Mesodermal cell (in vitro differentiated cells): ENCODE measurements around the gene BBS7.

ENCODE experiments used
- H3K27ac ChIP-seq: 2 replicates; pipeline ENCODE4 v1.7.0; 2013; ENCODE audit warnings: mild to moderate bottlenecking, low read depth, low read length, moderate library complexity; ENCODE audit not compliant: severe bottlenecking
- H3K36me3 ChIP-seq: 2 replicates; pipeline ENCODE4 v1.7.1; 2013; ENCODE audit warnings: mild to moderate bottlenecking, low read length, moderate library complexity; ENCODE audit not compliant: control insufficient read depth, insufficient read depth
- H3K4me1 ChIP-seq: one replicate; pipeline ENCODE4 v1.7.1; 2013; ENCODE audit warnings: mild to moderate bottlenecking, low read length; ENCODE audit not compliant: insufficient read depth, control insufficient read depth, poor library complexity, severe bottlenecking
- H3K4me3 ChIP-seq: 2 replicates; pipeline ENCODE4 v1.7.0; 2013; ENCODE audit warnings: low read length, control low read depth, mild to moderate bottlenecking; ENCODE audit not compliant: insufficient read depth, poor library complexity, severe bottlenecking; ENCODE audit errors: extremely low read depth
- H3K9me3 ChIP-seq: 2 replicates; pipeline ENCODE4 v1.7.1; 2013; ENCODE audit warnings: mild to moderate bottlenecking, low read length, moderate library complexity; ENCODE audit not compliant: control insufficient read depth
- WGBS, 2 experiments: methylation state at CpG; one replicate each; pipeline ENCODE4 v1.1.5; 2013; ENCODE audit warnings: missing lambda C conversion rate in 2 of 2; ENCODE audit not compliant: insufficient coverage in 2 of 2; 5-methylcytosine and 5-hydroxymethylcytosine counted together

The BBS7 gene

GRCh38 chr4:121829511-121829910, 40.8 kb downstream of the BBS7 start:
- 40 to 86% methylated on average over 1 to 5 of the region's 5 CpGs for WGBS, 2 experiments
- H3K9me3 ChIP-seq, result no peaks in the 10 kb centered on the region
- H3K4me3 ChIP-seq, result no peak overlapping the region
- H3K27ac ChIP-seq, result no peak overlapping the region
- peaks cover 27% of the 10 kb centered on the region for H3K36me3 ChIP-seq
- H3K4me1 ChIP-seq, result no peaks in the 10 kb centered on the region

DNA sequence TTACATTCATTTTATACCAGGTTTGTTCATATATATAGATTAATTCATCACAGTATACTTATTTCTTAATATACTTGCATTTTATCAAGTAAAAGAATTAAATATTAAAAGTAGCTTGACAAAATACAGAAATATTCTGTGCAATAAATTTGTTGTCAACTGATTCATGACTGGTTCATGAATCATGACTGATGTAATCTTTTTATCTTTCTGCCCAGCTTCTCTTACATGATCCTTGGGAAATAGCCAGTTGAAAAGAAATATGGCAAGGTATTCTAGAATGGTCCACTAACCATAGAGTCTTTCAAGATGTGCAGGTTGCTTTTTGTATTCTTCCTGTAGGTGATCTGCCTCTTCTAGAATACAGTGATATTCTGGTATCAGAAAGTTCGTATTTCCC, 42.4 kb downstream of the BBS7 start:
- WGBS, 2 experiments, result no CpG with 5 or more reads among the region's 1 CpG
- Histone ChIP-seq H3K9me3 (no peaks in the 10 kb centered on the region), H3K4me1 (no peaks in the 10 kb centered on the region), H3K36me3 (peaks cover 22% of the 10 kb centered on the region), H3K27ac (no peak overlapping the region), H3K4me3 (no peak overlapping the region)

DNA sequence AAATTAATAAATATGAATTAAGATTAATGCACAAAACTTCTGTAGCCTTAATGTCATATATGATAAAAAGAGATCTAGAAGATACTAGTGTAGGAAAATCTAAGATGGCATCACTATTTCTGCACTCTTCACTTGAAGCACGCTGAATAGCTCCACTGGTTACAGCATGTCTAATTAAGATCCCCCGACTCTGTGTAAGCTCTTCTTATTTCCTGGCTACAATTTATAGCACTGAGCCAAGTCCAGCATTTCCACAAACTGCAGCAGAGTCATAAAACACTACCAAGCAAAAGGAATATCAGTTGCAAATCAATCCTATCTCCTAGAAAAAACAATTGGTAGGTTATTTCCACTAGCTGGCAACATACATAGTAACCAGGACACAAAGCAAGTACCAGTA, 45.3 kb downstream of the BBS7 start:
- Histone ChIP-seq H3K4me3 (no peak overlapping the region), H3K4me1 (no peaks in the 10 kb centered on the region), H3K27ac (no peak overlapping the region), H3K9me3 (no peaks in the 10 kb centered on the region), H3K36me3 (peaks cover 28% of the 10 kb centered on the region)
- WGBS, 2 experiments, result 82 to 94% methylated on average over 2 of the region's 2 CpGs

- H3K9me3 ChIP-seq, result no peaks in the 10 kb centered on the region
- H3K36me3 ChIP-seq, result peaks cover 36% of the 10 kb centered on the region
- H3K27ac ChIP-seq, result no peak overlapping the region
- 18 to 25% methylated on average over 4 to 6 of the region's 8 CpGs for WGBS, 2 experiments
- H3K4me1 ChIP-seq, result no peaks in the 10 kb centered on the region
- peak overlapping the region; percentile 85 for H3K4me3 ChIP-seq
Observed at GRCh38 chr4:121824171-121824527, 46.1 kb downstream of the BBS7 start.

DNA sequence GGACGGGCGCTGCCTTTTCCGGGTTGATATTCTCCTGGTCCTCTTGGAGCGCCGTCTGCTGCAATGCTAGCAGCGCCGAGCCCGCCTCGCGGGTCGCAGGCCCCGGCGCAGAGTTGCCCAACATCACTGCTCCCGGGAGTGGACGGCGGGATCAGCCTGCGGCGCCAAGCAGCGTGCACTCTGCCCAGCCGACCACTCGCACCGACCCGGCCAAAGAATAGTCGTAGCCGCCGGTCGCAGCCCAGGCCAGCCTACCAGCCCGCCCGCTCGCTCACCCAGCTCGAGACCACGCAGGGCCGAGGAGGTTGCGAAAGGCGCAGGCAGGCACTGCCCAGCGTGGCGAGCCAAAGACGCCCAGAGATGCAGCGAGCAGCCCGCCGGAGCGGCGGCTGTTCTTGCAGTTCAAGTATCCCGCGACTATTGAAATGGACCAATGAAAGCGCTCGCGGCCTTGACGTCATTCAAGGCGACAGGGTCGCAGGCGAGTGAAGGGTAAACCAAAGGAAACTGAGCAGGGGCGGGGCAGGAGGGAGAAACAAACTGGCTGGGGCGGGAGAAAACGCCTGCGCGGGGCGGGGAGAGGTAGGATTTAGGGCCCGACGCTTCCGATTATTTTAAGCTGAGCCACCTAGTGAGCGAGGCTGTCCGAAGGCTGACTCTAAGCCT, 46.6 kb downstream of the BBS7 start, which contains the start of gene CCNA2:
Gene CCNA2, minus strand, starts transcription at position 379 of the 666 bp plus-strand sequence. Its CDS starts 255 bp downstream, at position 124.
- WGBS, 2 experiments, result 0% methylated on average over 58 to 63 of the region's 63 CpGs
- peaks cover 41% of the 10 kb centered on the region for H3K36me3 ChIP-seq
- no peaks in the 10 kb centered on the region for H3K9me3 ChIP-seq
- peak within 1 kb of the TSS; percentile 85 for H3K4me3 ChIP-seq
- H3K27ac ChIP-seq, result peak within 1 kb of the TSS; percentile 42
- no peaks in the 10 kb centered on the region for H3K4me1 ChIP-seq

- WGBS, 2 experiments, result 0% methylated on average over 29 to 30 of the region's 30 CpGs
- Histone ChIP-seq H3K27ac (peak overlapping the region; percentile 42), H3K4me3 (peak overlapping the region; percentile 85), H3K36me3 (peaks cover 46% of the 10 kb centered on the region), H3K9me3 (no peaks in the 10 kb centered on the region), H3K4me1 (no peaks in the 10 kb centered on the region)
Observed at GRCh38 chr4:121822796-121823504, 47.3 kb downstream of the BBS7 start.

GRCh38 chr4:121822047-121822446, 48.2 kb downstream of the BBS7 start:
- H3K9me3 ChIP-seq, result no peaks in the 10 kb centered on the region
- H3K36me3 ChIP-seq, result peaks cover 46% of the 10 kb centered on the region
- no peak overlapping the region for H3K27ac ChIP-seq
- WGBS, 2 experiments, result 80% methylated on average over 1 of the region's 1 CpG; no CpG with 5 or more reads in 1 of the 2 experiments
- H3K4me1 ChIP-seq, result no peaks in the 10 kb centered on the region
- H3K4me3 ChIP-seq, result peak overlapping the region; percentile 85

GRCh38 chr4:121819216-121819965, 50.9 kb downstream of the BBS7 start:
- H3K36me3 ChIP-seq, result peaks cover 65% of the 10 kb centered on the region
- H3K4me3 ChIP-seq, result no peak overlapping the region
- H3K9me3 ChIP-seq, result no peaks in the 10 kb centered on the region
- H3K4me1 ChIP-seq, result no peaks in the 10 kb centered on the region
- H3K27ac ChIP-seq, result no peak overlapping the region
- no CpG with 5 or more reads among the region's 1 CpG for WGBS, 2 experiments

- H3K9me3 ChIP-seq, result no peaks in the 10 kb centered on the region
- H3K36me3 ChIP-seq, result peaks cover 73% of the 10 kb centered on the region
- WGBS, 2 experiments, result 30 to 53% methylated on average over 1 of the region's 1 CpG
Observed at GRCh38 chr4:121818215-121818614, 52.1 kb downstream of the BBS7 start.

GRCh38 chr4:121817701-121818100, 52.6 kb downstream of the BBS7 start:
- H3K36me3 ChIP-seq, result peaks cover 78% of the 10 kb centered on the region
- no peak overlapping the region for H3K4me3 ChIP-seq
- no peaks in the 10 kb centered on the region for H3K9me3 ChIP-seq
- no peaks in the 10 kb centered on the region for H3K4me1 ChIP-seq
- no peak overlapping the region for H3K27ac ChIP-seq
- no CpG with 5 or more reads among the region's 1 CpG for WGBS, 2 experiments

More at GRCh38 chr4:121818215-121818614, 52.1 kb downstream of the BBS7 start:
- Histone ChIP-seq H3K4me1 (no peaks in the 10 kb centered on the region), H3K4me3 (no peak overlapping the region), H3K27ac (no peak overlapping the region)
